Urinary bladder (tissue), 4 donors: ENCODE results near the gene RAB11FIP5. TPM values are rescaled to one million over a fixed set of nuclear protein-coding genes. Genes with fewer than 3 reads are reported as not detected.

Experiments
- DNase-seq: peaks from one replicate; pipeline ENCODE4 v3.0.0-alpha.2; 2015; ENCODE audit errors: extremely low spot score
- H3K27ac ChIP-seq: one replicate; pipeline ENCODE4 v1.5.1; 2013; ENCODE audit warnings: low read depth, mild to moderate bottlenecking, moderate library complexity
- H3K36me3 ChIP-seq: one replicate; pipeline ENCODE4 v1.6.1; 2013; ENCODE audit warnings: mild to moderate bottlenecking, moderate library complexity; ENCODE audit not compliant: insufficient read depth
- H3K4me1 ChIP-seq: one replicate; pipeline ENCODE4 v1.6.1; 2013; ENCODE audit warnings: mild to moderate bottlenecking, moderate library complexity; ENCODE audit not compliant: insufficient read depth
- H3K4me3 ChIP-seq: one replicate; pipeline ENCODE4 v1.5.1; 2013; ENCODE audit warnings: low read depth, low read length
- WGBS: extraction: QIAGEN DNeasy Blood & Tissue Kit; methylation state at CpG from one replicate; pipeline ENCODE4 v1.1.7; 2013; 5-methylcytosine and 5-hydroxymethylcytosine counted together
- polyA plus RNA-seq: library from polyadenylated mRNA; stranded (reverse); fragments of 200-250 nt; gene quantifications from one replicate; pipeline ENCODE4 v1.2.3, GENCODE V29; 2013
- total RNA-seq: library from RNA; depleted of rRNA; stranded (reverse); fragments of >200 nt; gene quantifications from one replicate; pipeline ENCODE4 v1.2.3, GENCODE V29; 2014
- donor health status: healthy with polysubstance abuse.
- donor health status: healthy.

RAB11FIP5 gene
- total and polyA plus RNA-seq, 2 donors: 13.4 to 22.6 TPM

GRCh38 chr2:73083886-73084800 is 28.6 kb downstream of the RAB11FIP5 start:
- Histone ChIP-seq H3K36me3 (no peaks in the 10 kb centered on the region), H3K4me3 (no peak overlapping the region), H3K4me1 (no peaks in the 10 kb centered on the region), H3K27ac (no peak overlapping the region)
- DNase-seq: no peak
- 80% methylated on average over 7 of the region's 7 CpGs for WGBS

- no peak for DNase-seq
- Histone ChIP-seq H3K36me3 (no peaks in the 10 kb centered on the region), H3K4me3 (no peak overlapping the region), H3K27ac (no peak overlapping the region), H3K4me1 (no peaks in the 10 kb centered on the region)
- 86% methylated on average over 13 of the region's 13 CpGs for WGBS
Measured at GRCh38 chr2:73082523-73083410, 30.0 kb downstream of the RAB11FIP5 start.

- Histone ChIP-seq H3K27ac (no peak overlapping the region), H3K4me1 (no peaks in the 10 kb centered on the region), H3K36me3 (no peaks in the 10 kb centered on the region), H3K4me3 (no peak overlapping the region)
- 76% methylated on average over 16 of the region's 16 CpGs for WGBS
- DNase-seq: no peak
Measured at GRCh38 chr2:73081181-73081671, 31.5 kb downstream of the RAB11FIP5 start.

GRCh38 chr2:73080321-73081131 is 32.2 kb downstream of the RAB11FIP5 start:
- DNase-seq: no peak
- H3K27ac ChIP-seq: no peak overlapping the region
- H3K4me1 ChIP-seq: no peaks in the 10 kb centered on the region
- H3K36me3 ChIP-seq: no peaks in the 10 kb centered on the region
- WGBS: 78% methylated on average over 31 of the region's 31 CpGs
- H3K4me3 ChIP-seq: no peak overlapping the region

GRCh38 chr2:73079636-73080035 is 33.1 kb downstream of the RAB11FIP5 start:
- no peaks in the 10 kb centered on the region for H3K4me1 ChIP-seq
- 90% methylated on average over 9 of the region's 9 CpGs for WGBS
- no peak overlapping the region for H3K4me3 ChIP-seq
- no peak for DNase-seq
- H3K27ac ChIP-seq: no peak overlapping the region
- no peaks in the 10 kb centered on the region for H3K36me3 ChIP-seq

- Histone ChIP-seq H3K4me3 (no peak overlapping the region), H3K27ac (no peak overlapping the region), H3K4me1 (no peaks in the 10 kb centered on the region), H3K36me3 (no peaks in the 10 kb centered on the region)
- no peak for DNase-seq
- 90% methylated on average over 13 of the region's 13 CpGs for WGBS
Measured at GRCh38 chr2:73078457-73079411, 34.0 kb downstream of the RAB11FIP5 start.

- no peak for DNase-seq
- 92% methylated on average over 1 of the region's 1 CpG for WGBS
- H3K4me1 ChIP-seq: no peaks in the 10 kb centered on the region
- no peaks in the 10 kb centered on the region for H3K36me3 ChIP-seq
- no peak overlapping the region for H3K27ac ChIP-seq
- H3K4me3 ChIP-seq: no peak overlapping the region
Measured at GRCh38 chr2:73077424-73077795, 35.3 kb downstream of the RAB11FIP5 start.

GRCh38 chr2:73076701-73077423 is 35.9 kb downstream of the RAB11FIP5 start:
- DNase-seq: no peak
- WGBS: 92% methylated on average over 8 of the region's 8 CpGs
- H3K27ac ChIP-seq: no peak overlapping the region
- H3K36me3 ChIP-seq: no peaks in the 10 kb centered on the region
- no peak overlapping the region for H3K4me3 ChIP-seq
- H3K4me1 ChIP-seq: no peaks in the 10 kb centered on the region

GRCh38 chr2:73075477-73076373 is 37.0 kb downstream of the RAB11FIP5 start:
- Histone ChIP-seq H3K36me3 (no peaks in the 10 kb centered on the region), H3K4me3 (no peak overlapping the region), H3K4me1 (no peaks in the 10 kb centered on the region), H3K27ac (no peak overlapping the region)
- WGBS: 72% methylated on average over 23 of the region's 23 CpGs
- no peak for DNase-seq

GRCh38 chr2:73074110-73075069 is 38.4 kb downstream of the RAB11FIP5 start:
- DNase-seq: no peak
- 84% methylated on average over 13 of the region's 13 CpGs for WGBS
- Histone ChIP-seq H3K4me1 (peaks cover under 1% of the 10 kb centered on the region), H3K4me3 (no peak overlapping the region), H3K27ac (no peak overlapping the region), H3K36me3 (no peaks in the 10 kb centered on the region)
